H54 (cell line): ENCODE measurements around the gene PGA5.
"Not testable (repeated sequence)": the region's sequence is repeated elsewhere in the genome, so short reads cannot be mapped to it uniquely, and the experiment has no call there.

Experiments used
- DNase-seq: peaks from one replicate; pipeline ENCODE4 v3.0.0; 2011; ENCODE audit warnings: low spot score, mixed read lengths; ENCODE audit not compliant: insufficient read length
- FAIRE-seq: peaks from 3 replicates; lab custom pipeline; 2011; peaks lifted over from hg19 to GRCh38; lab: Jason Lieb, UNC
- POLR2A ChIP-seq: IDR thresholded peaks from 2 replicates; pipeline ENCODE4 v1.6.1; 2011; ENCODE audit warnings: low read depth, mild to moderate bottlenecking, low read length

PGA5 gene

GRCh38 chr11:61240875-61241274, at the start of gene PGA5:
Gene PGA5 (plus strand): TSS chr11:61241175. CDS start chr11:61241227, 52 bp downstream.
- DNase-seq, FAIRE-seq: not testable (repeated sequence)

- FAIRE-seq (no peak), DNase-seq (no peak)
- TF ChIP-seq POLR2A: no peak
Observed at GRCh38 chr11:61193596-61193995, 47.4 kb upstream of the PGA5 start.

DNA sequence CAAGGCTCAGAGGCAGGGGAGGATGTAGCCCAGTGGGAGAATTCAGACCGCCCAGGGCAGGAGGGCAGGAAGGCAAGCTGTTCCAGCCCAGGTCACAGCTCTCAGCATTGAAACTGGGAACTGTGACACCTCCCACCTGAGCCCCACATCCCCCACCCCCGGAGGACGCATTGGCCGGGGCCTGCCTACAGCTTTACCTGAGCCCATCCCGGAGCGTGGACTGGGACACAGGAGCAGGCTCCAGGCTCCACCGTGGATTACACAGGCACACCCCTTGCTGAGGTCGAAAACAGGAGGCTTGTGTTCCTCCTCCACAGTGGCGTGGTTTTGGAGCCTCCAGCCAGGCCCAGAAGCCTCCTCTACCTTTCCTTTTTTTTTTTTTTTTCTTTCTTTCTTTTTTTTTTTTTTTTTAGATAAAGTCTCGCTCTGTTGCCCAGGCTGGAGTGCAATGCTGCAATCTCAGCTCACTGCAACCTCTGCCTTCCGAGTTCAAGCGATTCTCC, 46.8 kb upstream of the PGA5 start:
- no peak for FAIRE-seq
- TF ChIP-seq POLR2A: no peak

GRCh38 chr11:61194981-61195695, 45.8 kb upstream of the PGA5 start:
- no peak for TF ChIP-seq POLR2A
- FAIRE-seq (no peak), DNase-seq (no peak)

More for the DNA sequence above, 46.8 kb upstream of the PGA5 start:
- DNase-seq: no peak

DNA sequence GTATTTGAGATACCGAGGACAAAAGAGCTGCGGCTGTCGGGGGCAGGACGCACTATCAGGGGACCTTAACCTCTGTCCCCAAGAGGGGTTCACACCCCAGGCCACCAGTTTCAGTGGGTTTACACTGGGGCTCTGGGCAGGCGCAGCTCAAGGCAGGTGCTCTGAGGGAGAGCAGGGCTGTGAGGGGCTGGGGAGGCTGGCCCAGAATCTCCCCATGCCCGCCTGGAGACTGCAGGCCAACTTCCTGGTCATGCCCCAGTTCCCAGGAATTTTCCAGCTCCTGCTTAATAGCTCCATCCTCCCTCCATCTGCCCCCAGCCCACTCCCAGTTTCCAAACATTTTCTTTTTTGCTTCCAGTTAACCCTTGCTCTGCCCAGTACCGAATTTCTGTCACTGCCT, 45.3 kb upstream of the PGA5 start:
- DNase-seq (no peak), FAIRE-seq (no peak)
- no peak for TF ChIP-seq POLR2A

DNA sequence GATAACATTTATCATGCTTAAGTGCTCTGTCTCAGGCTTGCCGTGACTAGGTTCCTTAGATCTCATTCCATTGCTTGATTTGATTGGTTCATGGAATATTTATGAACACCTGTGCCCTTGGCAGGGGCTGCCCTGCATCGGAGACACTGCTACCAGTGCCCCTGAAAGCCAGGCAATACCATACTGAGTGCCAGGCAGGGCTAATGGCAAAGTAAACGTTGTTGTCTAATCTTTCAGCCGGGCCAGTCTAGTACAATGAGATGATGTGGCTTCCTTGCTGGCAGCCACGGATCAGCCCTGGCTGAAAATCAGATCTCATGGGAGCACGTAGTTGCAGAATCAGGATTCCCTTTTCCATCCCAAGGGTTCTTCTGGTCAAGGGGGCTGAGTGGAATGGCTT, 42.6 kb upstream of the PGA5 start:
- FAIRE-seq (no peak), DNase-seq (no peak)
- TF ChIP-seq POLR2A: no peak

- TF ChIP-seq POLR2A: no peak
- FAIRE-seq: no peak
- no peak for DNase-seq
Observed at GRCh38 chr11:61198948-61199523, 41.9 kb upstream of the PGA5 start.

DNA sequence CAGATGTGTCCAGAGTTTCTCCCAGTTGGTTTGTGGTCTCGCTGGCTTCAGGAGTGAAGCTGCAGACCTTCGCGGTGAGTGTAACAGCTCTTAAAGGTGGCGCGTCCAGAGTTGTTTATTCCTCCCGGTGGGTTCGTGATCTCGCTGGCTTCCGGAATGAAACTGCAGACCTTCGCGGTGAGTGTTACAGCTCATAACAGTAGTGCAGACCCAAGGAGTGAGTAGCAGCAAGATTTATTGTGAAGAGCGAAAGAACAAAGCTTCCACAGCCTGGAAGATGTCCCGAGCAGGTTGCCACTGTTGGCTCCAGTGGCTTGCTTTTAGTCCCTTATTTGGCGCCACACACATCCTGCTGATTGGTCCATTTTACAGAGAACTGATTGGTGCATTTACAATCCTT, 39.5 kb upstream of the PGA5 start:
- FAIRE-seq (no peak), DNase-seq (no peak)
- TF ChIP-seq POLR2A: no peak

- not testable (repeated sequence) for DNase-seq
Observed at GRCh38 chr11:61202950-61203746, 37.8 kb upstream of the PGA5 start, which contains the start of gene PGA3. Gene PGA3 (plus strand): TSS chr11:61203515. CDS start chr11:61203565, 50 bp downstream.

GRCh38 chr11:61203873-61204272, 37.1 kb upstream of the PGA5 start:
- not testable (repeated sequence) for DNase-seq, FAIRE-seq

More at GRCh38 chr11:61202950-61203746, 37.8 kb upstream of the PGA5 start, which contains the start of gene PGA3:
- FAIRE-seq: not testable (repeated sequence)

DNA sequence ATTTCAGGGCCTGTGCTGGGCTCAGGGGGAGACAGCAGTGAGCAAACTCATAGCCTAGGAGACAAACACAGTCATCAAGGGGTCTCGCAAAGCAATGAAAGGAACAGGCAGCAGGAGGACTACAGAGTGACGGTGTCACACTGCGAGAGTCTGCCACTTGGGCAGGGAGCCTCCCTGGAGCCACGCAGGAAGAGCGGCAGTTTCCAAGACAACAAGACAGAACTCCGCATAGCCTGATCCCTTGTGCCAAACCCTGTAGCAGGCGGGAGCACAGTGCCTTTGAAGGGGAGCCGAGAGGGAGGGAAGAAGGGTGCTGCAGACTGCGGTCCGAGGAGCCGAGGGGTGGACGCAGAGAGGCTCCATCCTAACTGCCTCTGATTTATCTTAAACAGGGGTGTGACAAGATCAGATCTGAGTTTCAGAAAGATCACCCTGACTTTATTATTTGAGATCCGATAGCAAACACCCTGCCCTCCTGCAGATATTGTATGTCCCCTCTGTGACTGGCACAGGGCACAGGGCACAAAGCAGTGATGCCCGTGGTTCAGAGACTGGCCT, 36.4 kb upstream of the PGA5 start:
- DNase-seq, FAIRE-seq: not testable (repeated sequence)

DNA sequence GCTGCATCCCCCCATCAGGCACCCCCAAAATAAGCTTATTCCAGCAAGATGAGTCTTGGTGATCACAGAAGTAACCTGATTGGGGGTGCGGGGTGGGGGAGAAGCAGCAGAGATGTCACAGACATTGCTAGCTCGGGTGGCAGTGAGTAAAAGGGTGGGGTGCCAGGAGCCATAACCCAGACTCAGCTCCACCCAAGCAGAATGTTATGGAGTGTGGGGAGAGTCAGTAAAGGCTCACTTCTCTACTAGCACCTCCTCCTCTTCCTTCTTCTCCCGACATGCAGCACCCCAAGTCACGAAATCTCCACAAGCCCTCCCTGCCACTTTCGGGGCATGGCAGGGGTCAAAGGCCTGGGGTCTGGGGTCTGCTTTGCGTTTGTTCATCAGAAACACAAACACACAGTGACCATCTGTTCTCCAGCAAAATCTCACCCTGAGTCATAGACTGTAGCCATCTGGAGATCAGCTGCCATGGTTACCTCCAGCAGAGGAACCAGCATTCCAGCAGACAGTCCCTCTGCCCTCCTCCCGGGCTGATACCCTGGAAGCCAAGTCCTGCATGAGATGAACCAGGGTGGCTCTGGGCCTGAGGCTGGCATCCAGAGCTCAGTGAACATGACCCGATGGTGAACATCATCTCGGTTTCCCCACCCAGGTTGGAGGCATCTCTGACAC, 33.2 kb upstream of the PGA5 start:
- FAIRE-seq, DNase-seq: not testable (repeated sequence)

GRCh38 chr11:61210629-61211028, 30.3 kb upstream of the PGA5 start:
- FAIRE-seq, DNase-seq: not testable (repeated sequence)

DNA sequence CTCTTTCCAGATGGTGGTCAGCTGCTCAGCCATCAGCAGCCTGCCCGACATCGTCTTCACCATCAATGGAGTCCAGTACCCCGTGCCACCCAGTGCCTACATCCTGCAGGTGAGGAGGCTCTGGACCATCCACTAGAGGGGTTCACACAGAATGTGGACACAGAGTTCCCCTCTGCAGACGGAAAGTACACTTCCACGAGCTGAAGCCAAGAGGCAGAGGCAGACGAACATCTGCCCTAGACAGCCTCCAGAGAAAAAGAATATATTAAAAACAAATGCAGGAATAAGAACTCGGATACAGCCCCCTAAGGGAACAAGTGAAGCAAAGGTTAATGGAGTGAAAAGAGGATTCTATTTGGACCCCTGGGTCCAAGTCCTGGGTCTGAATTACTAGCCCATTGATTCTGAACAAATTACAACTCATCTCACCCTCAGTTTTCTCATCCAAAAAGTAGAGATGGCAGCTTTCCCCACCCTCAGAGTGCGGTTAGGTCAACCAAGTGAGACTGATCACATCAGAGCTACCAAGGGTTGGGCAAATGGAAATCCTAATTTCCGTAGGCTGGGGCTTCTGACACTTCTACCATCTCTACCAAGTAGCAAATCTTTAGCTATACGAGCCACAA, 29.5 kb upstream of the PGA5 start:
- not testable (repeated sequence) for DNase-seq, FAIRE-seq

DNA sequence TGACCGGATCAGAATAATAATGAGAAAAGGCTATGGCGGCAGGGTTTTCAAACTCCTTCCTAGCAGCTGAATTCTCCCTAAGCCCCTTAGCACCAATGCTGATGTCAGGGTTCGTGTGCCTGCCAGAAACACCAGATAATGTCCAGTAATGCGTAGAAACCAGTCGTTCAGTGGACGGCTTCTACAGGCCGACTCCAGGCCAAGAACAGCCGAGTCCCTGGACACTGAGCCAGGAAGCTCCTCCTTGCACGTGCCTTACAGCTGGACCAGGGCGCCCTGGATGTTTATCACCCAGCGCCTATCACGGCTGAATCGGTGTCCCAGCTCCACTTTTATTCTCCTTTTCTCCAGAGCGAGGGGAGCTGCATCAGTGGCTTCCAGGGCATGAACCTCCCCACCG, 28.8 kb upstream of the PGA5 start:
- not testable (repeated sequence) for FAIRE-seq, DNase-seq

DNA sequence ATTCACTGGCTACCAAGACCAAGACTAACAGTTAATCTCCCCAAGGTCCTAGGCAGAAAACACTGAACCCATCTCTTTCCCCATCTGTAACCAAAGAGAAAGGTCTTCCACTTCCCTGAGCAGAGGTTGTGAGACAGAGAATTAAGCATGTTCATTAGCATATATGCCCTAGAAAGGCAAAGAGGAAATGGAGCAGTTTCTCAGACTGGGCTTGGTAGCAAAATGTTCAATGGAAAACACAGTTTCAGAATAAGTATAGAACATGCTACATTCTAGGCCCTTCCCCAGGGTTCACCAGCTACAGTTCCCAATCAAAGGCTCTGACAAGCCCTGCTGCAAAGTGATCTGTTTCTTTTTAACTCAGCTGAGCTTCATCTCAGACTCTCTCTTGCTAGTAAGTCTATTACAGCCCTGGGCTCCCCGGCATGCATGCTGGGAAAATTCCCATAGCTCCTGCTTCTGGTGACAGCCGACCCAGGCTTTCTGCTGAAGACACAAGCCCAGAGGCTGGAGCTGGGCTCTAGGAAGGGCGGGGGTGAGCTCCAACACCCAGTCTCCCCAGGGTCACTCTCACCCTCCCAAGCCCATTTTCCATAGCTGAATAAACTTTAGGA, 27.2 kb upstream of the PGA5 start:
- not testable (repeated sequence) for DNase-seq, FAIRE-seq

- not testable (repeated sequence) for DNase-seq, FAIRE-seq
Observed at GRCh38 chr11:61218306-61218705, 22.7 kb upstream of the PGA5 start.

DNA sequence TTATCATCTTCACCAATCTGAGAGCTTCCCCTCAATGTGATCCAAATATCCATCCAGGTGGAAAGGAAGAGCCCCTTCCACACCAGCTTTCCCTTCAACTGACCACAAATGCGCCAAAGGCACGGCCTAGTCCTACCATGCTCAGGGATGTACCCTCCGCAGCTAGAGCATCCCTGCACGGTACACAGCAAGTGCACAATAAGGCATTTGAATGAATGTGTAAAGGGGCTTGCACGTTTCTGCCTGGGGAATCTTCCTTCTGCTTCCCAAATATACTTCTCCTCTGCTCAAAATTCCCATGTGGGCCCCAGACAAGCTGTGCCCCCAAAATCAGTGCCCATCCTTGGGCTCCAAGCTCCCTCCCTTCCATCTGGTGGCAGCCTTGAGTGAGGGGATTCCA, 22.0 kb upstream of the PGA5 start:
- not testable (repeated sequence) for DNase-seq, FAIRE-seq
